GM19438 (cell line): ENCODE measurements around the gene RRP1.
"Not testable (repeated sequence)": the region's sequence is repeated elsewhere in the genome, so short reads cannot be mapped to it uniquely, and the experiment has no call there.

Source experiments
- ATAC-seq: cut with Tn5 transposase; IDR thresholded peaks from one replicate; pipeline ENCODE4 v1.9.1; 2021; ENCODE audit warnings: low read depth; ENCODE audit not compliant: unreplicated experiment

RRP1 gene

GRCh38 chr21:43814215-43815106 lies 25.1 kb downstream of the RRP1 start:
- no peak for ATAC-seq

- no peak for ATAC-seq
These were observed 25.8 kb downstream of the RRP1 start for GRCh38 chr21:43815107-43815613.

- no peak for ATAC-seq
These were observed 26.6 kb downstream of the RRP1 start for GRCh38 chr21:43815991-43816390.

- ATAC-seq, result no peak
These were observed 27.3 kb downstream of the RRP1 start for GRCh38 chr21:43816611-43817071.

GRCh38 chr21:43817157-43818086 lies 28.0 kb downstream of the RRP1 start:
- ATAC-seq, result no peak

- ATAC-seq, result no peak
These were observed 29.3 kb downstream of the RRP1 start for GRCh38 chr21:43818685-43819084.

GRCh38 chr21:43819511-43820405 lies 30.4 kb downstream of the RRP1 start:
- ATAC-seq, result no peak

GRCh38 chr21:43820466-43820865 lies 31.1 kb downstream of the RRP1 start:
- ATAC-seq, result no peak

GRCh38 chr21:43822166-43822565 lies 32.8 kb downstream of the RRP1 start:
- not testable (repeated sequence) for ATAC-seq

- not testable (repeated sequence) for ATAC-seq
These were observed 33.4 kb downstream of the RRP1 start for GRCh38 chr21:43822741-43823140.

GRCh38 chr21:43824333-43825241 lies 35.2 kb downstream of the RRP1 start:
- ATAC-seq, result no peak

- no peak for ATAC-seq
These were observed 36.0 kb downstream of the RRP1 start for GRCh38 chr21:43825242-43825935.

- no peak for ATAC-seq
These were observed 36.7 kb downstream of the RRP1 start for GRCh38 chr21:43825936-43826622.

GRCh38 chr21:43826623-43826974 lies 37.2 kb downstream of the RRP1 start:
- ATAC-seq, result no peak

- ATAC-seq, result no peak
These were observed 37.7 kb downstream of the RRP1 start for GRCh38 chr21:43827015-43827611.

- ATAC-seq, result no peak
These were observed 39.8 kb downstream of the RRP1 start for GRCh38 chr21:43829161-43829560.

GRCh38 chr21:43829575-43830119 lies 40.3 kb downstream of the RRP1 start:
- ATAC-seq, result no peak
